H9 (cell line): Measurements from ENCODE around the gene PARD3. TPM values are rescaled to one million over a fixed set of nuclear protein-coding genes. Genes with fewer than 3 reads are reported as not detected.

Source experiments
- DNase-seq: peaks from one replicate; pipeline ENCODE4 v3.0.0-alpha.2; 2017
- H2AFZ ChIP-seq: one replicate; pipeline ENCODE4 v1.6.1; 2013; ENCODE audit warnings: mild to moderate bottlenecking, low read length, control low read depth, moderate library complexity
- H2AK5ac ChIP-seq: 2 replicates; pipeline ENCODE4 v1.6.1; 2013; ENCODE audit warnings: low read length, control low read depth, mixed read lengths; ENCODE audit not compliant: insufficient read length
- H2BK120ac ChIP-seq: one replicate; pipeline ENCODE4 v1.6.1; 2013; ENCODE audit warnings: low read depth, mild to moderate bottlenecking, low read length, control low read depth, inconsistent platforms; ENCODE audit not compliant: poor library complexity, severe bottlenecking
- H2BK12ac ChIP-seq: 2 replicates; pipeline ENCODE4 v1.6.1; 2013; ENCODE audit warnings: low read length, control low read depth, mixed read lengths, low read depth; ENCODE audit not compliant: insufficient read length
- H2BK15ac ChIP-seq: 2 replicates; pipeline ENCODE4 v1.6.1; 2013; ENCODE audit warnings: low read depth, low read length, control low read depth
- H2BK20ac ChIP-seq: one replicate; pipeline ENCODE4 v1.6.1; 2013; ENCODE audit warnings: low read depth, mild to moderate bottlenecking, low read length, control low read depth, inconsistent platforms; ENCODE audit not compliant: poor library complexity, severe bottlenecking
- H2BK5ac ChIP-seq: 2 replicates; pipeline ENCODE4 v1.6.1; 2013; ENCODE audit warnings: low read length, control low read depth, mixed read lengths; ENCODE audit not compliant: insufficient read length
- H3K14ac ChIP-seq: 2 replicates; pipeline ENCODE4 v1.6.1; 2013; ENCODE audit warnings: low read length, control low read depth; ENCODE audit not compliant: insufficient read depth
- H3K18ac ChIP-seq: 2 replicates; pipeline ENCODE4 v1.6.1; 2013; ENCODE audit warnings: low read depth, mild to moderate bottlenecking, mixed read lengths, low read length, control low read depth; ENCODE audit not compliant: insufficient read length
- H3K23ac ChIP-seq: 2 replicates; pipeline ENCODE4 v1.6.1; 2013; ENCODE audit warnings: low read length, control low read depth, mixed read lengths, low read depth; ENCODE audit not compliant: insufficient read length
- H3K23me2 ChIP-seq: 2 replicates; pipeline ENCODE4 v1.6.1; 2013; ENCODE audit warnings: low read depth, mild to moderate bottlenecking, mixed read lengths, low read length, control low read depth; ENCODE audit not compliant: insufficient read length, poor library complexity, severe bottlenecking
- H3K27ac ChIP-seq: 2 replicates; pipeline ENCODE4 v1.5.1; 2013; ENCODE audit warnings: low read length, control low read depth, mixed read lengths, low read depth; ENCODE audit not compliant: insufficient read length
- H3K27me3 ChIP-seq: 2 replicates; pipeline ENCODE4 v1.6.1; 2013; ENCODE audit warnings: low read length, control low read depth, inconsistent platforms; ENCODE audit not compliant: insufficient read depth
- H3K4ac ChIP-seq: 2 replicates; pipeline ENCODE4 v1.6.1; 2013; ENCODE audit warnings: low read depth, mild to moderate bottlenecking, control low read depth, inconsistent platforms, low read length, moderate library complexity
- H3K4me1 ChIP-seq: 2 replicates; pipeline ENCODE4 v1.6.1; 2013; ENCODE audit warnings: low read length, control low read depth, inconsistent platforms; ENCODE audit not compliant: insufficient read depth
- H3K4me2 ChIP-seq: 2 replicates; pipeline ENCODE4 v1.6.1; 2013; ENCODE audit warnings: low read length, control low read depth, mixed read lengths; ENCODE audit not compliant: insufficient read length, insufficient read depth
- H3K56ac ChIP-seq: 2 replicates; pipeline ENCODE4 v1.6.1; 2013; ENCODE audit warnings: low read depth, mild to moderate bottlenecking, mixed read lengths, low read length, control low read depth; ENCODE audit not compliant: insufficient read length
- H3K79me1 ChIP-seq: 2 replicates; pipeline ENCODE4 v1.6.1; 2013; ENCODE audit warnings: low read depth, mild to moderate bottlenecking, moderate library complexity, low read length, control low read depth, inconsistent platforms; ENCODE audit not compliant: insufficient read depth, poor library complexity, severe bottlenecking
- H3K79me2 ChIP-seq: 2 replicates; pipeline ENCODE4 v1.6.1; 2013; ENCODE audit warnings: low read length, control low read depth, inconsistent platforms; ENCODE audit not compliant: insufficient read depth
- H3K9ac ChIP-seq: 2 replicates; pipeline ENCODE4 v1.6.1; 2013; ENCODE audit warnings: low read length, control low read depth, mixed read lengths; ENCODE audit not compliant: insufficient read length; ENCODE audit errors: extremely low read depth
- H3K9me3 ChIP-seq: one replicate; pipeline ENCODE4 v1.6.1; 2013; ENCODE audit warnings: low read depth, low read length, inconsistent platforms; ENCODE audit not compliant: control insufficient read depth
- H3T11ph ChIP-seq: one replicate; pipeline ENCODE4 v1.6.1; 2013; ENCODE audit warnings: mild to moderate bottlenecking, low read length, control low read depth, inconsistent platforms
- H4K20me1 ChIP-seq: one replicate; pipeline ENCODE4 v1.6.1; 2013; ENCODE audit not compliant: control insufficient read depth, insufficient read length, insufficient read depth
- H4K5ac ChIP-seq: 2 replicates; pipeline ENCODE4 v1.6.1; 2013; ENCODE audit warnings: low read depth, mild to moderate bottlenecking, mixed read lengths, low read length, control low read depth; ENCODE audit not compliant: insufficient read length
- H4K8ac ChIP-seq: replicated peaks from 2 replicates; pipeline ENCODE4 v1.6.1; 2013; ENCODE audit warnings: low read length, control low read depth, mixed read lengths, low read depth; ENCODE audit not compliant: insufficient read length
- H4K91ac ChIP-seq: 2 replicates; pipeline ENCODE4 v1.6.1; 2013; ENCODE audit warnings: low read depth, mild to moderate bottlenecking, moderate library complexity, mixed read lengths, low read length, control low read depth; ENCODE audit not compliant: insufficient read length
- H3K27ac Mint-ChIP-seq, 3 experiments: 2 replicates in 2 of 3; 3 replicates in 1 of 3; pipeline ENCODE4 v1.8.0; 2020 to 2021; ENCODE audit warnings: mixed read lengths in 3 of 3, mild to moderate bottlenecking in 1 of 3, moderate library complexity in 1 of 3
- H3K27me3 Mint-ChIP-seq: 2 replicates; pipeline ENCODE4 v1.8.0; 2021; ENCODE audit warnings: low read depth, mild to moderate bottlenecking, moderate library complexity, mixed read lengths
- H3K36me3 Mint-ChIP-seq, 3 experiments: 2 replicates in 2 of 3; 3 replicates in 1 of 3; pipeline ENCODE4 v1.8.0; 2020 to 2021; ENCODE audit warnings: low read depth in 3 of 3, mixed read lengths in 3 of 3; ENCODE audit not compliant: insufficient read depth in 1 of 3
- H3K4me1 Mint-ChIP-seq, 2 experiments: 2 replicates each; pipeline ENCODE4 v1.8.0; 2020; ENCODE audit warnings: mixed read lengths in 2 of 2
- H3K4me3 Mint-ChIP-seq, 2 experiments: 2 replicates in 1 of 2; 3 replicates in 1 of 2; pipeline ENCODE4 v1.8.0; 2020 to 2021; ENCODE audit warnings: mild to moderate bottlenecking in 2 of 2, mixed read lengths in 2 of 2, moderate library complexity in 1 of 2
- H3K9me3 Mint-ChIP-seq, 2 experiments: 2 replicates in 1 of 2; 3 replicates in 1 of 2; pipeline ENCODE4 v1.8.0; 2020; ENCODE audit warnings: mild to moderate bottlenecking in 2 of 2, mixed read lengths in 2 of 2, moderate library complexity in 1 of 2
- CTCF ChIP-seq: fragments of 200-600 bp; sonication (generic); conservative IDR thresholded peaks from 3 replicates; pipeline ENCODE4 v1.8.0; 2021; ENCODE audit warnings: antibody characterized with exemption, mild to moderate bottlenecking
- WGBS: extraction: QIAGEN DNeasy Blood & Tissue Kit; methylation state at CpG from one replicate; pipeline ENCODE4 v1.1.7; 2013; ENCODE audit warnings: missing lambda C conversion rate, low lambda C conversion rate, mixed read lengths; ENCODE audit not compliant: insufficient read length; ENCODE audit errors: extremely low coverage; 5-methylcytosine and 5-hydroxymethylcytosine counted together
- total RNA-seq: library from RNA; stranded (reverse); gene quantifications from 2 replicates; pipeline ENCODE4 v1.2.1, GENCODE V29; 2021

Gene PARD3
- total RNA-seq, 1 experiment from 2014 or later: 44.7 TPM

DNA sequence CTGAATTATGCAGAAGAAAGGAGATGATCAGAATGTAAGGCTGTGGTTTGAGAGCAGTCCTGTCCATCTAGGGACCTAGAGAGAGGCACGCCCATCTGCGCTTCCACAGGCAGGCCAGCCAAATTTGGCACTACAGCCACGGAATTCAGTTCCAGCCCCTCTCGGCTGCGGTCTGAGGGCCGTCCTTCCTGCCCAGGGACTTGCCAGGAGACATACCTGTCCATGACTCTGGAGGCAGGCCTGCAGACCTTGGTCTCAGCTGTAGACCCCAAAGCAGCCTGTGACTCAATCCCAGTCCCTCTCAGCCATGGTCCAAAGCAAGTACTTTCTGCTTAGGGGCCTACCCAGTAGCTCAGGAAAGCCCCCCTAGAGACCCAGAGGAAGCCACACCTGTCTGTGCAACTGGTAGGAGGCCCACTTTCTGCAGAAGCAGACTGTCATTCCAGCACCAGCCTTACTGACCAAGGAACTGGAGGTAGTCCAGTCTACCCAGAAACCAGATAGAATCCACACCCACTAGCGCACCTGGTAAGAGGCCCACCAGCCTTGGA is 720.9 kb downstream of the PARD3 start:
- Histone ChIP-seq H3T11ph (no peak overlapping the region), H3K27ac (no peak overlapping the region), H2BK5ac (no peak overlapping the region), H2BK20ac (no peak overlapping the region), H3K9me3 (no peaks in the 10 kb centered on the region), H3K9ac (no peak overlapping the region), H2AK5ac (no peak overlapping the region), H4K91ac (no peak overlapping the region), H3K18ac (no peak overlapping the region), H2BK120ac (no peak overlapping the region), H4K8ac (no peak overlapping the region), H3K14ac (no peak overlapping the region), H3K56ac (no peak overlapping the region), H3K79me1 (no peaks in the 10 kb centered on the region), H2AFZ (no peak overlapping the region), H2BK15ac (no peak overlapping the region), H3K79me2 (no peaks in the 10 kb centered on the region), H4K20me1 (no peaks in the 10 kb centered on the region), H3K4me2 (no peak overlapping the region), H2BK12ac (no peak overlapping the region), H3K23me2 (no peaks in the 10 kb centered on the region), H3K4ac (no peak overlapping the region), H4K5ac (no peak overlapping the region), H3K27me3 (no peaks in the 10 kb centered on the region), H3K23ac (no peak overlapping the region), H3K4me1 (no peaks in the 10 kb centered on the region)
- peaks cover 16% of the 10 kb centered on the region in 2 experiments for H3K9me3 Mint-ChIP-seq
- no peak overlapping the region for H3K4me3 Mint-ChIP-seq
- peaks cover 0 to 13% (median 3%) of the 10 kb centered on the region in 3 experiments; a peak in 4 of 7 replicates for H3K36me3 Mint-ChIP-seq
- H3K27ac Mint-ChIP-seq: no peak overlapping the region
- H3K4me1 Mint-ChIP-seq: peaks cover 5 to 10% of the 10 kb centered on the region in 2 experiments
- peaks cover 2% of the 10 kb centered on the region; the same call in 1 of the 2 replicates for H3K27me3 Mint-ChIP-seq
- no peak for TF ChIP-seq CTCF
- no CpG with 5 or more reads among the region's 7 CpGs for WGBS
- DNase-seq: no peak
